Central memory CD8-positive, alpha-beta T cell (primary cell): ENCODE data around the gene GOLGA8A.

ENCODE experiments used
- ATAC-seq: fragments of 150-1000 bp; cut with Tn5 transposase; replicated peaks from 2 replicates; pipeline ENCODE4 v1.10.0; 2022; ENCODE audit warnings: mild to moderate bottlenecking, moderate FRiP score, moderate number of reproducible peaks; ENCODE audit not compliant: poor library complexity, severe bottlenecking; ENCODE audit errors: extremely low read depth
- DNase-seq, 2 donors: peaks; one replicate each; pipeline ENCODE4 v3.0.0; 2021; ENCODE audit warnings: low spot score in 2 of 2
- H3K27ac Mint-ChIP-seq: one replicate; pipeline ENCODE4 v1.8.0; 2022; ENCODE audit warnings: low read depth, mild to moderate bottlenecking, moderate library complexity, mixed read lengths
- H3K27me3 Mint-ChIP-seq: one replicate; pipeline ENCODE4 v1.8.0; 2022; ENCODE audit warnings: mixed read lengths
- H3K36me3 Mint-ChIP-seq: one replicate; pipeline ENCODE4 v1.8.0; 2022; ENCODE audit warnings: mild to moderate bottlenecking, moderate library complexity, mixed read lengths; ENCODE audit not compliant: insufficient read depth
- H3K4me1 Mint-ChIP-seq: one replicate; pipeline ENCODE4 v1.8.0; 2022; ENCODE audit warnings: mixed read lengths
- H3K4me3 Mint-ChIP-seq: one replicate; pipeline ENCODE4 v1.8.0; 2022; ENCODE audit warnings: mild to moderate bottlenecking, moderate library complexity, mixed read lengths
- H3K9me3 Mint-ChIP-seq: one replicate; pipeline ENCODE4 v1.8.0; 2022; ENCODE audit warnings: mixed read lengths

Gene GOLGA8A, protein sequence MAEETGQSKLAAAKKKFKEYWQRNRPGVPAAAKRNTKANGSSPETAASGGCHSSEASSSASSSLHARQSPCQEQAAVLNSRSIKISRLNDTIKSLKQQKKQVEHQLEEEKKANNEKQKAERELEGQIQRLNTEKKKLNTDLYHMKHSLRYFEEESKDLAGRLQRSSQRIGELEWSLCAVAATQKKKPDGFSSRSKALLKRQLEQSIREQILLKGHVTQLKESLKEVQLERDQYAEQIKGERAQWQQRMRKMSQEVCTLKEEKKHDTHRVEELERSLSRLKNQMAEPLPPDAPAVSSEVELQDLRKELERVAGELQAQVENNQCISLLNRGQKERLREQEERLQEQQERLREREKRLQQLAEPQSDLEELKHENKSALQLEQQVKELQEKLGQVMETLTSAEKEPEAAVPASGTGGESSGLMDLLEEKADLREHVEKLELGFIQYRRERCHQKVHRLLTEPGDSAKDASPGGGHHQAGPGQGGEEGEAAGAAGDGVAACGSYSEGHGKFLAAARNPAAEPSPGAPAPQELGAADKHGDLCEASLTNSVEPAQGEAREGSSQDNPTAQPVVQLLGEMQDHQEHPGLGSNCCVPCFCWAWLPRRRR

DNA sequence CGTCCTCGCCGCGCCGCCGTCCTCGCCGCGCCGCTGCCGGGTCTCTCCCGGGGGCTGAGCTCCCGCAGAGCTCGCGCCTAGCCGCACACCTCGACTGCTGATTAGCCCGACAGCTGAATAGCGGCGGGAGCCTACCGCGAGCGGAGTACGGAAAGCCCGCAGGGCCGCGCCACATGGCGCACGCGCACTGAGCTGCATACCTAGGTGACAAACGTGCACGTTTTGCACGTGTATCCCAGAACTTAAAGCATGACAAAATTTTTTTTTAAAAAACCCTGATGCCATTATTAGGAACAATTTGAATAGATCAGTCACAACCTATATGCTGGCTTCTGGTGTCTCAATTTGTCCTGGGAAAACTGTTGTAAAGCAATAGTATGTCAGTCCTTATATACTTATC lies at the start of gene GOLGA8A:
Gene GOLGA8A (minus strand): TSS at position 122 of the 400 bp plus-strand sequence. CDS start 48,117 bp downstream, outside the sequence.
- peak within 1 kb of the TSS; percentile 93 for H3K4me3 Mint-ChIP-seq
- H3K4me1 Mint-ChIP-seq, result peaks cover 19% of the 10 kb centered on the region
- H3K36me3 Mint-ChIP-seq, result peaks cover 11% of the 10 kb centered on the region
- DNase-seq, result peak; percentile 55 to 68
- H3K9me3 Mint-ChIP-seq, result no peaks in the 10 kb centered on the region
- peak within 1 kb of the TSS; percentile 92 for H3K27ac Mint-ChIP-seq
- no peaks in the 10 kb centered on the region for H3K27me3 Mint-ChIP-seq
- peak; percentile 55 for ATAC-seq

DNA sequence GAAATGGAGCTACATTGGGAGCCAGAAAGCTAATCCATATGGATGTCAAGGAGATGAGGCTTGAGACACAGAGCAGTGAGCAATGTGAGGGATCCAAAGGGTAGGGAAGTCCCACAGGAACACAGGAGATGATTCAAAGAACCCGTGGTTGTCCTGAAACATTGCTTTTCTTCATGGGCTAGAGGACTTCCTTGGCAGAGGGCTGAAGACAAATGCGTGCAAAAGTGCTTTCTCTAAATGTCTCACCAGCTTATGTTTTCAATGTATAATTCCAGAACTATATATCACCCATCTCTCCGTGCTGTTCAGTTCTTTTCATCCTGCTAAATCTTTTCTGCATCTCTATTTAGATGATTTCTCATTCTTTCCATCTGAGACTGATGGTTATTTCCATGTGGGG lies 46.0 kb upstream of the GOLGA8A start:
- H3K27ac Mint-ChIP-seq, result no peak overlapping the region
- no peak for DNase-seq
- H3K4me1 Mint-ChIP-seq, result no peaks in the 10 kb centered on the region
- H3K9me3 Mint-ChIP-seq, result no peaks in the 10 kb centered on the region
- no peaks in the 10 kb centered on the region for H3K36me3 Mint-ChIP-seq
- peaks cover 77% of the 10 kb centered on the region for H3K27me3 Mint-ChIP-seq
- ATAC-seq, result no peak
- no peak overlapping the region for H3K4me3 Mint-ChIP-seq

DNA sequence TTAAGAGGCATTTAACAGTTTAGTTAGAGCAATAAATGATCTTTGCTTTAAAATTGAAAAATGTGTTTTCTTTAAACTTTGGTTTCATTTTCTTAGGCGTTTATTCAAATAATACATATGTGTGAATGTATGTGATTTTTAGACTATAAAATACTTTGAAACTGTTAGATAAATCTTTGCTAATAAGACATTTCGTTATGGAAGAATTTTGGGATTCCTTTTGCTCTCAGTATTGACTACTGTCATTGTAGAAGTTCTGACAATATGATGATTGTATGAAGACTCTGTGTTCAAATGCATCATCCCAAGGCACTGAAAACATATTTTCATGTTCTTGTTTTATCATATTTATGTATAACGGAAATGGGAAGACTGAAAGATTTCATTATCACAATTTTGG lies 43.8 kb upstream of the GOLGA8A start:
- no peaks in the 10 kb centered on the region for H3K9me3 Mint-ChIP-seq
- no peak overlapping the region for H3K27ac Mint-ChIP-seq
- no peak overlapping the region for H3K4me3 Mint-ChIP-seq
- H3K27me3 Mint-ChIP-seq, result peaks cover 81% of the 10 kb centered on the region
- H3K4me1 Mint-ChIP-seq, result no peaks in the 10 kb centered on the region
- no peak for DNase-seq
- H3K36me3 Mint-ChIP-seq, result no peaks in the 10 kb centered on the region
- ATAC-seq, result no peak

DNA sequence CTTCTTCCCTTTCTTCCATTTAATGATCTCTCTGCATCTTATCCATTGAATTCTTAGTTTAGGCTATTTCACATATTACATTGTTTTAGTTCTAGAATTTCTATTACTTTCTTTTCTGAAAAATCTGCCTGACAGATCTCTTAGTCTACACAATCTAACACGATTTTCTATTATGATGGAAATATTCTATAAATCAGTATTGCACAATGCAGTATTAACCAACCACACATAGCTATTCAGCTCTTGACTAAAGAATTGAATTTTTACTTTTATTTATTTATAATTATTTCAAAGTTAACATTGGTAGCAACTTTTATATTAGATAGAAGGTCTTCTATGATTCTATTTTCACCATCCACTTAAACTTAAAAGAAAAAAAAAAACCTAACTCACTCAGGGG lies 36.2 kb upstream of the GOLGA8A start:
- no peak for DNase-seq

DNA sequence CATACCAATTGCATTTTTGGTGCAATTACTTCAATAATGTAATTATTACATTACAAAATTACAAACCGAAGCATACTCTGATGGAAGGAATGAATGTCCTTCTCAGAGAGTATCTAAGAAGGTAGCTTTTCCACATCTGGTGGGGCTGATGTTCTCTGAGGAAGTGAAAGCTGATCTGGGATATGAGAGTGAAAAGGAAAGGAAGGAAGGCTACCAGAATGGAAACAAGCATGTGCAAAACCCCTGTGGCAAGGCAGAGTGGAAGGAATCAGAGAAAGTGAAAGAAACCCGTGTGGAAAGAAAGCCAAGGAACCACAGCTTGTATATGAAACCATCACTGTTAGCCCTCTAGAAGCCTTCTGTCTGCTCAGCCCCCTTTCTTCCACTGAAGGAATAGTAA lies 35.3 kb upstream of the GOLGA8A start:
- no peaks in the 10 kb centered on the region for H3K36me3 Mint-ChIP-seq
- H3K9me3 Mint-ChIP-seq, result no peaks in the 10 kb centered on the region
- no peak for DNase-seq
- no peak overlapping the region for H3K27ac Mint-ChIP-seq
- peaks cover 51% of the 10 kb centered on the region for H3K27me3 Mint-ChIP-seq
- no peak overlapping the region for H3K4me3 Mint-ChIP-seq
- ATAC-seq, result no peak
- H3K4me1 Mint-ChIP-seq, result no peaks in the 10 kb centered on the region

More for the DNA sequence above, 36.2 kb upstream of the GOLGA8A start:
- no peak for ATAC-seq
- Mint-ChIP-seq H3K4me1 (no peaks in the 10 kb centered on the region), H3K27me3 (peaks cover 59% of the 10 kb centered on the region), H3K4me3 (no peak overlapping the region), H3K36me3 (no peaks in the 10 kb centered on the region), H3K9me3 (no peaks in the 10 kb centered on the region), H3K27ac (no peak overlapping the region)

DNA sequence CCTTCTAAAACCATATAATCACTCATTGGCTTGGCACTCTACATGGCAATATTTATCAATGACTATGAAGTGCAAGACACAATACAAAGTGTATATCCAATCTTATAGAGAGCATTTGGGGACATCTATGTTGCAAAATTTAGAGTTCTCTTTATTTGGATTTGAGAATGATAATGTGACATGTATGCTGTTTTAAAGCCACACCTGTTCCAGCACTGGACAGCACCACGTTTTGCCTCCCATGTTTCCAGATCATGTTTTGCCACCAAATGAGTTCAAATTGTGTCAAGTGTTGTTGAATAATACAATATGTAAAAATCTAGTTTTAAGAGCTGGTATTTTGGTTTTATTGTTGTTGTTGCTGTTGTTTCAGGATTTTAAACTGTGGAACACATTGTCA lies 33.3 kb upstream of the GOLGA8A start:
- no peaks in the 10 kb centered on the region for H3K4me1 Mint-ChIP-seq
- no peak overlapping the region for H3K4me3 Mint-ChIP-seq
- ATAC-seq (no peak), DNase-seq (no peak)
- H3K27me3 Mint-ChIP-seq, result peaks cover 31% of the 10 kb centered on the region
- H3K27ac Mint-ChIP-seq, result no peak overlapping the region
- no peaks in the 10 kb centered on the region for H3K36me3 Mint-ChIP-seq
- no peaks in the 10 kb centered on the region for H3K9me3 Mint-ChIP-seq

DNA sequence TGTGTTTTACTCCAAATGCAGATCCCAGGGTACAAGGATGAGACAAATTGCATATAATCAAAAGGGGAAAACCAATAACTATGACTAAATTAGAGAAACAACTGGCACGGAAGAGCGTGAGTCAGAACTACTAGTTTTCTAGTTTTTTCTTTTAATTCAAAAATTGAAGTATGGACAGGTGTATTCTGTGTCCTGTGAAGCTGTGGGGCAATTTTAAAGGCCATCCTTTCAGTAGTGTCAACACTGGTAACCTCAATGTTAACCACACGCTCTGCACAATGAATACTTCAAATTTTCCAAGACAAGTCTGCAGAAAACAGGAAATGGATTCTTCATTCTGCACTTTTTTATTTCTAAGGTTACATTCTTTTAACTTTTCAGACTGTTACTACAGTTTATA lies 32.5 kb upstream of the GOLGA8A start:
- Mint-ChIP-seq H3K4me3 (no peak overlapping the region), H3K9me3 (no peaks in the 10 kb centered on the region), H3K27ac (no peak overlapping the region), H3K36me3 (no peaks in the 10 kb centered on the region), H3K4me1 (no peaks in the 10 kb centered on the region), H3K27me3 (peaks cover 23% of the 10 kb centered on the region)
- ATAC-seq (no peak), DNase-seq (no peak)

DNA sequence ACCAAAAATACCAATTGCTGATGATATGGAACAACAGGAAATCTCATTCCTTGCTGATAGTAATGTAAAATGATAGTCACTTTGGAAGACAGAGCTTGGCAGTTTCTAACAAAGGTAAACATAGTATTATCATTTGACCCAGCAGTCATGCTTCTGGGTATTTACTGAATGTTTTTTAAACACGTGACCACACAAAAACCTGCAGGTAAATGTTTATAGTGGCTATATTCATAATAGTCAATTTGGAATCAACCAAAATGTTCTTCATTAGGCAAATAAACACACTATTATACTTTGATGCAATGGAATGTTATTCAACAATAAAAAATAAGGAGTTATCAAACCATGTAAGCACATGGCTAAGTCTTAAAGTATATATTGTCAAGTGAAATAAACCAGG lies 24.1 kb upstream of the GOLGA8A start:
- no peak overlapping the region for H3K4me3 Mint-ChIP-seq
- H3K27me3 Mint-ChIP-seq, result peaks cover 42% of the 10 kb centered on the region
- no peak for DNase-seq
- H3K4me1 Mint-ChIP-seq, result no peaks in the 10 kb centered on the region
- no peak overlapping the region for H3K27ac Mint-ChIP-seq
- no peak for ATAC-seq
- H3K36me3 Mint-ChIP-seq, result peaks cover 1% of the 10 kb centered on the region
- H3K9me3 Mint-ChIP-seq, result no peaks in the 10 kb centered on the region

DNA sequence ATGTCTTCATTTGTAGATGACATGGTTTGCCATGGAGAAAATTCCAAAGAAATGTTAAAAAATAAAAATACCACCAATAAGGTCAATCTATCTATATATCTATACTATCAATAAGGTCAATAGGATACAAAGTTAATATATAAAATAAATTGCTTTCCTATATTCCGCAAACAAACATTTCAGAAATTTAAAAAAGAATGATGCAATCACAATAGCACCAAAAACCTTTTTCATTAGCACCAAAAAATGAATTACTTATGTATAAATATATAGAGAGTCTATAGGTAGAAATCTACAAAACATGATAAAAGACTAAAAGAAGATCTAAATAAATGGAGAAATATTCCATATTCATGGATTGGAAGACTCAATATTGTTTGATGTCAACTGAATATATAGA lies 22.8 kb upstream of the GOLGA8A start:
- Mint-ChIP-seq H3K9me3 (no peaks in the 10 kb centered on the region), H3K36me3 (peaks cover 1% of the 10 kb centered on the region), H3K4me3 (no peak overlapping the region), H3K27ac (no peak overlapping the region), H3K4me1 (no peaks in the 10 kb centered on the region), H3K27me3 (peaks cover 50% of the 10 kb centered on the region)
- ATAC-seq (no peak), DNase-seq (no peak)

DNA sequence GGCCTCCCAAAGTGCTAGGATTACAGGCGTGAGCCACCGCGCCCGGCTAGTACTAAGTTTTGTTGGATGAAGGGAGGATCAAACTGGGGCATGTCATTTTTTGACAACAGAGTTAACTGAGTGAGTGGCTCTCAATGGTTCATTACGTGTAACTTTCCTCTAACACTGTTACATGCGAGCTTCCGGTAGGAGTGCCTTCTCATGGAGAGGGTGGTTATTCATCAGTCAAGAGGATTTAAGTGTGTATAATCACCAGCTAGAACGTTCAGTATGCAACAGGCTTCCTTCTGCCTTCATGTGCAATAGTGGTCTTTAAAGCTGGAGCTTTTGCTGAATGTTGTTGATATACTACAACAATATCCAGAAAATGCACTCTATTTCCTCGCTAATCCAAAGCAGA lies 19.1 kb upstream of the GOLGA8A start:
- no peak for ATAC-seq
- no peaks in the 10 kb centered on the region for H3K9me3 Mint-ChIP-seq
- peaks cover 1% of the 10 kb centered on the region for H3K36me3 Mint-ChIP-seq
- H3K27me3 Mint-ChIP-seq, result peaks cover 59% of the 10 kb centered on the region
- H3K27ac Mint-ChIP-seq, result no peak overlapping the region
- DNase-seq, result no peak
- H3K4me3 Mint-ChIP-seq, result no peak overlapping the region
- H3K4me1 Mint-ChIP-seq, result no peaks in the 10 kb centered on the region

DNA sequence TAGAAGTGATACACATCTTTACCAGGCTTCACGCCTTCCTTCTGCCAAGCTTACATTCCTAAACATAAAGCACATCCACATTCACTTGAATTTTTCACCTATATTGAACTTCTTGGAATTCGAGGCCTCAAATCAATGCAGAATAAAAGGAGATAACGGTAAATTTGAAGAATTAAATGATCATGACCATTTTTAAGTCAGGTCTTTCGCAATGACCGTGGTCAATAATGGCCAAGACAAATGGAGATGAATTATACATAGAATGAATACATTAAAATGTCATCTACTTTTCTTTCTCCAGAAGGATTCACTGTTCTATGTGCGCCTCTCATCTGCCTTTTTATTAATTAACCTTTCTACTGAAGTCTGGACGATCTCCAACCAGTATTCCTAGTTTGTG lies 5.3 kb upstream of the GOLGA8A start:
- Mint-ChIP-seq H3K27me3 (peaks cover 27% of the 10 kb centered on the region), H3K36me3 (no peaks in the 10 kb centered on the region), H3K4me1 (no peaks in the 10 kb centered on the region), H3K9me3 (no peaks in the 10 kb centered on the region), H3K4me3 (no peak overlapping the region), H3K27ac (no peak overlapping the region)
- ATAC-seq (no peak), DNase-seq (no peak)

DNA sequence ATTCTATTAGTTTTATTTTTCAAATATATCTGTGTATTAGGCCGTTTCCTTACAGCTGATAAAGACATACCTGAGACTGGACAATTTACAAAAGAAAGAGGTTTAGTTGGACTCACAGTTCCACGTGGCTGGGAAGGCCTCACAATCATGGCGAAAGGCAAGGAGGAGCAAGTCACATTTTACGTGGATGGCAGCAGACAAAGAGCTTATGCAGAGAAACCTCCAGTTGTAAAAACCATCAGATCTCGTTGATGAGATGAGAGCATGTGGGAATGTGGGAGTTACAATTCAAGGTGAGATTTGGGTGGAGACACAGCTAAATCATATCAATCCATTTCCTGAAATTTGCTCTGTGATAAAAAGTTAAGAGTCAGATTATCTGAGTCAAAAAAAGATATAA lies 2.3 kb upstream of the GOLGA8A start:
- H3K36me3 Mint-ChIP-seq, result peaks cover 8% of the 10 kb centered on the region
- DNase-seq, result no peak
- peaks cover 19% of the 10 kb centered on the region for H3K27me3 Mint-ChIP-seq
- H3K4me3 Mint-ChIP-seq, result no peak overlapping the region
- no peak overlapping the region for H3K27ac Mint-ChIP-seq
- no peaks in the 10 kb centered on the region for H3K9me3 Mint-ChIP-seq
- ATAC-seq, result no peak
- H3K4me1 Mint-ChIP-seq, result peaks cover 17% of the 10 kb centered on the region

DNA sequence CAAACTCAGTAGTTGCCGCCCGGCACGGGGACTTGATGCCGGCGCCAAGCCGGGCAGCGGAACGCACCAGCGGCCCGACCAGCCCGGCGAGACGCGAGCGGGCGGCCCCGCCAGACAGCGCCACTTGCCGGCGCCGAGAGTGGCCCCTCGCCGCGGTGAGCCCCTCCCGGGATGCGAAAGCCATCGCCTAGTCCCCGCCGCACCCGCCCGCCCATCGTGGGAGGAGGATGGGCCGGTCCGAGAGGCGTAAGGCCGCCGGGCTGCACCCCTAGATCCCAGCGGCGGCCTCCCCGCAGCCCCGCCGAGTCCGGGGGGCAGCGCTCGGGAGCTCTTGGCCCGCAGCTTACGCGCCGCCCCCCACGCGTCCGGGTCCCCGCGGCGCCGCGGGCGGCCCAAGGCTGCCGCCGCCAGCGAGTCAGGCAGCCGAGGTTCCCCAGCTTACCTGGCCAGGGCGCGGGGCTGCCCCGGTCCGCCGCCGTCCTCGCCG lies 609 bp downstream of the GOLGA8A start:
- H3K27me3 Mint-ChIP-seq, result no peaks in the 10 kb centered on the region
- H3K4me1 Mint-ChIP-seq, result peaks cover 19% of the 10 kb centered on the region
- no peak overlapping the region for H3K27ac Mint-ChIP-seq
- peak overlapping the region; percentile 81 for H3K4me3 Mint-ChIP-seq
- H3K9me3 Mint-ChIP-seq, result no peaks in the 10 kb centered on the region
- DNase-seq (peak; percentile 26 to 31), ATAC-seq (peak; percentile 62)
- peaks cover 18% of the 10 kb centered on the region for H3K36me3 Mint-ChIP-seq
